Activated CD8-positive, alpha-beta T cell treated with anti-CD3 and anti-CD28 coated beads for 36 hours (primary cell): Measurements from ENCODE around the gene CIB4. TPM values are rescaled to one million over a fixed set of nuclear protein-coding genes. Genes with fewer than 3 reads are reported as not detected.

Experiments
- ATAC-seq: fragments of 200-7000 bp; cut with Tn5 transposase; one replicate; pipeline ENCODE4 v1.10.0; 2021; ENCODE audit warnings: mild to moderate bottlenecking, moderate library complexity
- CTCF ChIA-PET: fragments of 350-600 bp; sonication (Branson Sonifier 250); formaldehyde crosslinking; loops from one replicate; lab custom pipeline; 2021; ENCODE audit warnings: antibody characterized with exemption; lab: Charles Lee
- POLR2A ChIA-PET: fragments of 350-600 bp; sonication (Branson Sonifier 250); formaldehyde crosslinking; loops from one replicate; lab custom pipeline; 2021; ENCODE audit warnings: antibody characterized with exemption; lab: Charles Lee
- DNase-seq: peaks from one replicate; pipeline ENCODE4 v3.0.0-alpha.2; 2020
- H3K27ac Mint-ChIP-seq: one replicate; pipeline ENCODE4 v1.8.0; 2021; ENCODE audit warnings: mild to moderate bottlenecking, mixed read lengths
- H3K27me3 Mint-ChIP-seq: one replicate; pipeline ENCODE4 v1.8.0; 2021; ENCODE audit warnings: mixed read lengths
- H3K36me3 Mint-ChIP-seq: one replicate; pipeline ENCODE4 v1.8.0; 2021; ENCODE audit warnings: low read depth, mixed read lengths
- H3K4me1 Mint-ChIP-seq: one replicate; pipeline ENCODE4 v1.8.0; 2021; ENCODE audit warnings: low read depth, mixed read lengths
- H3K4me3 Mint-ChIP-seq: one replicate; pipeline ENCODE4 v1.8.0; 2021; ENCODE audit warnings: mild to moderate bottlenecking, moderate library complexity, mixed read lengths
- H3K9me3 Mint-ChIP-seq: one replicate; pipeline ENCODE4 v1.8.0; 2021; ENCODE audit warnings: mixed read lengths
- intact Hi-C: fragments of 100-400 bp; cut with micrococcal nuclease; formaldehyde crosslinking; loops from one replicate; pipeline ENCODE4 v1.10.0; 2022
- total RNA-seq, 2 experiments: library from RNA; stranded (reverse); gene quantifications; one replicate each; pipeline ENCODE4 v1.2.3, GENCODE V29; 2021
- TF ChIP-seq, protein P1 (sequence below): fragments of 200-600 bp; IDR thresholded peaks from one replicate; pipeline ENCODE4 v1.8.0; 2022; ENCODE audit warnings: antibody characterized with exemption, mild to moderate bottlenecking

Gene CIB4
- total RNA-seq, 2 experiments from 2014 or later, result not detected

- TF ChIP-seq, protein P1, sequence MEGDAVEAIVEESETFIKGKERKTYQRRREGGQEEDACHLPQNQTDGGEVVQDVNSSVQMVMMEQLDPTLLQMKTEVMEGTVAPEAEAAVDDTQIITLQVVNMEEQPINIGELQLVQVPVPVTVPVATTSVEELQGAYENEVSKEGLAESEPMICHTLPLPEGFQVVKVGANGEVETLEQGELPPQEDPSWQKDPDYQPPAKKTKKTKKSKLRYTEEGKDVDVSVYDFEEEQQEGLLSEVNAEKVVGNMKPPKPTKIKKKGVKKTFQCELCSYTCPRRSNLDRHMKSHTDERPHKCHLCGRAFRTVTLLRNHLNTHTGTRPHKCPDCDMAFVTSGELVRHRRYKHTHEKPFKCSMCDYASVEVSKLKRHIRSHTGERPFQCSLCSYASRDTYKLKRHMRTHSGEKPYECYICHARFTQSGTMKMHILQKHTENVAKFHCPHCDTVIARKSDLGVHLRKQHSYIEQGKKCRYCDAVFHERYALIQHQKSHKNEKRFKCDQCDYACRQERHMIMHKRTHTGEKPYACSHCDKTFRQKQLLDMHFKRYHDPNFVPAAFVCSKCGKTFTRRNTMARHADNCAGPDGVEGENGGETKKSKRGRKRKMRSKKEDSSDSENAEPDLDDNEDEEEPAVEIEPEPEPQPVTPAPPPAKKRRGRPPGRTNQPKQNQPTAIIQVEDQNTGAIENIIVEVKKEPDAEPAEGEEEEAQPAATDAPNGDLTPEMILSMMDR, result no peak
- CTCF ChIA-PET, result interaction anchor here (0.7 to 1.3 kb wide), 3 partner anchors 9 to 132 kb away, joined by 3 read pairs; no protein-coding TSS in a partner anchor
- POLR2A ChIA-PET, result no interaction called here
- no peak for DNase-seq
- H3K4me1 Mint-ChIP-seq, result peaks cover 13% of the 10 kb centered on the region
- no peak for ATAC-seq
- no peak overlapping the region for H3K4me3 Mint-ChIP-seq
- H3K27ac Mint-ChIP-seq, result no peak overlapping the region
- intact Hi-C loops, result no loop called here
- H3K36me3 Mint-ChIP-seq, result no peaks in the 10 kb centered on the region
- peaks cover 5% of the 10 kb centered on the region for H3K27me3 Mint-ChIP-seq
- H3K9me3 Mint-ChIP-seq, result no peaks in the 10 kb centered on the region
These were observed 26.7 kb downstream of the CIB4 start for GRCh38 chr2:26614216-26615138.

GRCh38 chr2:26613241-26614215 lies 27.6 kb downstream of the CIB4 start:
- DNase-seq (no peak), ATAC-seq (no peak)
- Mint-ChIP-seq H3K27me3 (peaks cover 2% of the 10 kb centered on the region), H3K4me1 (peaks cover 17% of the 10 kb centered on the region), H3K27ac (no peak overlapping the region), H3K36me3 (no peaks in the 10 kb centered on the region), H3K9me3 (no peaks in the 10 kb centered on the region), H3K4me3 (no peak overlapping the region)
- POLR2A ChIA-PET, result no interaction called here
- intact Hi-C loops, result no loop called here
- CTCF ChIA-PET, result interaction anchor here (0.7 to 1.3 kb wide), 2 partner anchors 8 to 133 kb away, joined by 3 read pairs; no protein-coding TSS in a partner anchor
- TF ChIP-seq, protein P1, result no peak

- peaks cover 19% of the 10 kb centered on the region for H3K4me1 Mint-ChIP-seq
- no peaks in the 10 kb centered on the region for H3K9me3 Mint-ChIP-seq
- CTCF ChIA-PET, result interaction anchor here (1.2 to 1.3 kb wide), 3 partner anchors 7 to 404 kb away, joined by 3 read pairs; no protein-coding TSS in a partner anchor
- ATAC-seq, result no peak
- no peak overlapping the region for H3K4me3 Mint-ChIP-seq
- no peaks in the 10 kb centered on the region for H3K36me3 Mint-ChIP-seq
- intact Hi-C loops, result no loop called here
- POLR2A ChIA-PET, result interaction anchor here (0.6 kb wide), 1 partner anchor 13 kb away, joined by 4 read pairs; no protein-coding TSS in a partner anchor
- H3K27ac Mint-ChIP-seq, result no peak overlapping the region
- TF ChIP-seq, protein P1, result no peak
- DNase-seq, result no peak
- peaks cover 2% of the 10 kb centered on the region for H3K27me3 Mint-ChIP-seq
These were observed 28.5 kb downstream of the CIB4 start for GRCh38 chr2:26612522-26613240.

DNA sequence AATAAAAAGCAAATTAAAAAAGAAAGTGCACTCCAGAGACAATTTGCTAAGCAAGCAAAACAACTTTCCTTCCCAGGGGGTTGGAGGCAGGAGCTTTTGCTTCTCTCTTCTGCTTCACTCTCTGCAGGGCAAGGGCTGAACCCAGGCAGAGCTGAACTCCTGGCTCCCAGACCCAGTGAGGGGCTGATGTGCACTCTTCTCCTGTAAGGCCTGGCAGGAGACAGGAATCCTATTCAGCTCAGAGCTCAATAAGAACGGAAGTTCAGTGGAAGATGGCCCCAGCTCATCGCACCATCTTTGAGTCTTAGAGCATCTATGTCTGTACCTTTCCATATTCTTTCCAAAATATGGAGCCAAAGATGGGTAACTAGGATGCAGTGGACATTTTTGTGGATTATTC lies 29.1 kb downstream of the CIB4 start:
- no peak overlapping the region for H3K27ac Mint-ChIP-seq
- ChIA-PET CTCF (interaction anchor here (1.2 kb wide), 2 partner anchors 350 to 405 kb away, joined by 3 read pairs; no protein-coding TSS in a partner anchor), POLR2A (interaction anchor here (0.6 kb wide), 1 partner anchor 13 kb away, joined by 4 read pairs; no protein-coding TSS in a partner anchor)
- peaks cover 19% of the 10 kb centered on the region for H3K4me1 Mint-ChIP-seq
- H3K27me3 Mint-ChIP-seq, result peaks cover 2% of the 10 kb centered on the region
- ATAC-seq (no peak), DNase-seq (no peak)
- no peaks in the 10 kb centered on the region for H3K36me3 Mint-ChIP-seq
- H3K4me3 Mint-ChIP-seq, result no peak overlapping the region
- TF ChIP-seq, protein P1, result no peak
- intact Hi-C loops, result no loop called here
- no peaks in the 10 kb centered on the region for H3K9me3 Mint-ChIP-seq
